ENCODE measurements around the gene TET3.

GRCh38 chr2:73983322-73984202 is 1.1 kb upstream of the TET3 start:
- TF ChIP-seq CTCF (IDR thresholded peaks at IDR 0.05; ENCODE audit: low read depth, low read length) (no peak), EZH2phosphoT487 (IDR thresholded peaks at IDR 0.05; ENCODE audit: low read depth) (no peak)

Measured in OCI-LY3 (cell line).